ENCODE results near the gene PKP1.

GRCh38 chr1:201295346-201295745, 12.0 kb downstream of the PKP1 start:
- no peak for TF ChIP-seq CTCF (IDR thresholded peaks at IDR 0.05)
- no peak for TF ChIP-seq POLR2A (IDR thresholded peaks at IDR 0.05)
